ENCODE measurements around the gene MAPK1. TPM values are rescaled to one million over a fixed set of nuclear protein-coding genes. Genes with fewer than 3 reads are reported as not detected.
A peak's percentile ranks its signal among the peaks of the same experiment; 100 is the strongest.

MAPK1 gene
- total and polyA plus RNA-seq, 4 donors, result 16.3 to 154 (median 54.3) TPM

DNA sequence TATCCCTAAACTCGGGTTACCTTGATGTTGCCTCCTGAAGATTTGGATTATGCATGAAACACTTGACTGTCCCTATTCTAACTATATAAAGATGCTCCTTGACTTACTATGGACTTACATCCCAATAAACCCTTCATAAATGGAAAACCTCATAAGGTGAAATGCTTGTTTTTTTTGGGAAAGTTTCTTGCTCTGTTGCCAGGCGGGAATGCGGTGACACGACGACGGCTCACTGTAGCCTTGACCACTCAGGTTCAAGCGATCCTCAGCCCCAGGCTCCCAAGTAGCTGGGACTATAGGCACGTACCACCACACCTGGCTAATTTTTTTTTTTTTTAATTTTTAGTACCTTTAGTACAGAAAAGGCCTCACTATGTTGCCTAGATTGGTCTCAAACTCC lies 10.6 kb downstream of the MAPK1 start:
- WGBS, 2 donors, result 87 to 95% methylated on average over 8 of the region's 8 CpGs
- H3K36me3 ChIP-seq (ENCODE audit: control insufficient read depth in 4 of 4, insufficient read depth in 4 of 4, low read length in 4 of 4), result peaks cover 0 to 4% (median 0%) of the 10 kb centered on the region in 4 donors
- H3K4me3 ChIP-seq, result no peak overlapping the region
- ATAC-seq (ENCODE audit: insufficient read depth, low FRiP score), result no peak
- DNase-seq, result no peak
- H3K9me3 ChIP-seq (ENCODE audit: control insufficient read depth in 4 of 4, insufficient read depth in 3 of 4, low read length in 3 of 4), result no peaks in the 10 kb centered on the region
- peaks cover 0 to 39% (median 10%) of the 10 kb centered on the region in 5 donors for H3K4me1 ChIP-seq (ENCODE audit: control insufficient read depth in 5 of 5, insufficient read depth in 5 of 5, low read length in 5 of 5)
- no peak overlapping the region for H3K27ac ChIP-seq (ENCODE audit: low read depth in 1 of 2, low read length in 1 of 2)
- no peak overlapping the region for H3K9ac ChIP-seq (ENCODE audit: insufficient read depth in 1 of 2, low read length in 2 of 2)
- TF ChIP-seq, protein P1, sequence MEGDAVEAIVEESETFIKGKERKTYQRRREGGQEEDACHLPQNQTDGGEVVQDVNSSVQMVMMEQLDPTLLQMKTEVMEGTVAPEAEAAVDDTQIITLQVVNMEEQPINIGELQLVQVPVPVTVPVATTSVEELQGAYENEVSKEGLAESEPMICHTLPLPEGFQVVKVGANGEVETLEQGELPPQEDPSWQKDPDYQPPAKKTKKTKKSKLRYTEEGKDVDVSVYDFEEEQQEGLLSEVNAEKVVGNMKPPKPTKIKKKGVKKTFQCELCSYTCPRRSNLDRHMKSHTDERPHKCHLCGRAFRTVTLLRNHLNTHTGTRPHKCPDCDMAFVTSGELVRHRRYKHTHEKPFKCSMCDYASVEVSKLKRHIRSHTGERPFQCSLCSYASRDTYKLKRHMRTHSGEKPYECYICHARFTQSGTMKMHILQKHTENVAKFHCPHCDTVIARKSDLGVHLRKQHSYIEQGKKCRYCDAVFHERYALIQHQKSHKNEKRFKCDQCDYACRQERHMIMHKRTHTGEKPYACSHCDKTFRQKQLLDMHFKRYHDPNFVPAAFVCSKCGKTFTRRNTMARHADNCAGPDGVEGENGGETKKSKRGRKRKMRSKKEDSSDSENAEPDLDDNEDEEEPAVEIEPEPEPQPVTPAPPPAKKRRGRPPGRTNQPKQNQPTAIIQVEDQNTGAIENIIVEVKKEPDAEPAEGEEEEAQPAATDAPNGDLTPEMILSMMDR (IDR thresholded peaks at IDR 0.05; ENCODE audit: control extremely low read depth, extremely low read depth), result no peak
- no peaks in the 10 kb centered on the region for H3K27me3 ChIP-seq (ENCODE audit: control insufficient read depth in 3 of 3, insufficient read depth in 3 of 3, low read length in 2 of 3)

DNA sequence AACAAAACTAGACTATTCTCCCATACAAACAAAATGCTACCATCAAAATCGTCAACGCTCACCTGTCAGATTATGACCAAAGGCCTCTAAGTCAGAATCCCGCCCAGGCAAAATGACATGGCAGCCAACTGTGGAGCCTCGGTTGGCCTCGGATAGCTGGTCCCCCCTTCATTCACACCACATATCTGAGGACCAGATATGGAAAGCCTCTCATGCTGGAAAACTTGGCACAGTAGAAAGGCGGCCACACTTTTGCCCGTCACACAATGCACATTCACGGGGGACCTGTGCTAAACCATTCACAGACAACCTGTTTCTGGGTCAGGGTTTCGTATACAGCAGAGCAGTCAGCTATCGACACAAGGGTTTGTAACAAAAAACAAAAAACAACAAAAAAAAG lies 11.2 kb downstream of the MAPK1 start:
- 87 to 90% methylated on average over 10 of the region's 10 CpGs for WGBS, 2 donors

DNA sequence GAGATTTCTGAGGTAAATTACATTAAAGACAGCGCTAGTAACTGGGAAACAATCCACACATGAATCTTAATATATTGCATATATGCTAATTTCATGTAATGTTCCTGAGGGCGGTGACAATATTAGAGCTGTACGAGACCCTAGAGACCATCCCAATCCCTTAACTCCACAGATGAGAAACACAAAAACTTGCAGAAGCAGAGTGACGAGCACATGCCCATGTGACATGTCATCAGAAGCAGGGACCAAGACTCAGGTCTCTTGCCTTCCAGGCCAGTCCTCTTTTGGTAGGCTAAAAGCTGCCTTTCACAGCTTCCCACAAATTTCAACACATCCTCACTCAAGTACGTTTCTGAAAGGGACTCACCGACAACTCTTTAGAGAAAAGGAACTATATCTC lies 11.8 kb downstream of the MAPK1 start:
- WGBS, 2 donors, result 47 to 64% methylated on average over 6 of the region's 6 CpGs
- no peaks in the 10 kb centered on the region for H3K9me3 ChIP-seq (ENCODE audit: control insufficient read depth in 4 of 4, insufficient read depth in 3 of 4, low read length in 3 of 4)
- no peaks in the 10 kb centered on the region for H3K27me3 ChIP-seq (ENCODE audit: control insufficient read depth in 3 of 3, insufficient read depth in 3 of 3, low read length in 2 of 3)
- DNase-seq (no peak), ATAC-seq (ENCODE audit: insufficient read depth, low FRiP score) (no peak)
- H3K4me3 ChIP-seq, result no peak overlapping the region
- H3K36me3 ChIP-seq (ENCODE audit: control insufficient read depth in 4 of 4, insufficient read depth in 4 of 4, low read length in 4 of 4), result peaks cover 0 to 4% (median 0%) of the 10 kb centered on the region in 4 donors
- TF ChIP-seq, protein P1 (IDR thresholded peaks at IDR 0.05; ENCODE audit: control extremely low read depth, extremely low read depth), result no peak
- peak overlapping the region in 1 of 2 donors; percentile 26 for H3K27ac ChIP-seq (ENCODE audit: low read depth in 1 of 2, low read length in 1 of 2)
- H3K9ac ChIP-seq (ENCODE audit: insufficient read depth in 1 of 2, low read length in 2 of 2), result no peak overlapping the region
- H3K4me1 ChIP-seq (ENCODE audit: control insufficient read depth in 5 of 5, insufficient read depth in 5 of 5, low read length in 5 of 5), result peaks cover 0 to 32% (median 10%) of the 10 kb centered on the region in 5 donors

More for the DNA sequence above, 11.2 kb downstream of the MAPK1 start:
- TF ChIP-seq, protein P1 (IDR thresholded peaks at IDR 0.05; ENCODE audit: control extremely low read depth, extremely low read depth), result no peak
- DNase-seq, result no peak
- Histone ChIP-seq H3K27me3 (ENCODE audit: control insufficient read depth in 3 of 3, insufficient read depth in 3 of 3, low read length in 2 of 3) (no peaks in the 10 kb centered on the region), H3K36me3 (ENCODE audit: control insufficient read depth in 4 of 4, insufficient read depth in 4 of 4, low read length in 4 of 4) (peaks cover 0 to 4% (median 0%) of the 10 kb centered on the region in 4 donors), H3K9ac (ENCODE audit: insufficient read depth in 1 of 2, low read length in 2 of 2) (no peak overlapping the region), H3K9me3 (ENCODE audit: control insufficient read depth in 4 of 4, insufficient read depth in 3 of 4, low read length in 3 of 4) (no peaks in the 10 kb centered on the region), H3K4me3 (no peak overlapping the region), H3K27ac (ENCODE audit: low read depth in 1 of 2, low read length in 1 of 2) (peak overlapping the region in 1 of 2 donors; percentile 10), H3K4me1 (ENCODE audit: control insufficient read depth in 5 of 5, insufficient read depth in 5 of 5, low read length in 5 of 5) (peaks cover 0 to 35% (median 10%) of the 10 kb centered on the region in 5 donors)
- no peak for ATAC-seq (ENCODE audit: insufficient read depth, low FRiP score)

DNA sequence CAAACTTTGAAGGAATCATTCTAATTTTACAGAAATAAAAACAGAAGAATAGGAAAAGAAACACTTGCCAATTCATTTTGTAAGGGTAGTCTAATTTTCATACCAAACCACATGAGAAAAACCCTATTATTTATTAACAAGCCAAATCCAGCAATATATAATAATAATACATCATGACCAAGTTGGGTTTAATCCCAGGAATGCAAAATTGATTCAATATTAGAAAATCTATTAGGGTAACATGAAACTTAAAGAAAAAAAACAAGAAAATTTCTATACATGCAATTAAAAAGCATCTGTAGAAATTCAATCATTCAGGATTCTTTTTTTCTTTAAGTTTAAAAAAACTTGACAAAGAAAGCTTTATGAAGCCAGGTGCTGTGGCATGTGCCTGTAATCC lies 16.8 kb downstream of the MAPK1 start:
- Histone ChIP-seq H3K4me1 (ENCODE audit: control insufficient read depth in 5 of 5, insufficient read depth in 5 of 5, low read length in 5 of 5) (peaks cover 0 to 20% (median 0%) of the 10 kb centered on the region in 5 donors), H3K36me3 (ENCODE audit: control insufficient read depth in 4 of 4, insufficient read depth in 4 of 4, low read length in 4 of 4) (peaks cover 0 to 4% (median 0%) of the 10 kb centered on the region in 4 donors), H3K27ac (ENCODE audit: low read depth in 1 of 2, low read length in 1 of 2) (no peak overlapping the region), H3K4me3 (no peak overlapping the region), H3K9me3 (ENCODE audit: control insufficient read depth in 4 of 4, insufficient read depth in 3 of 4, low read length in 3 of 4) (no peaks in the 10 kb centered on the region), H3K27me3 (ENCODE audit: control insufficient read depth in 3 of 3, insufficient read depth in 3 of 3, low read length in 2 of 3) (no peaks in the 10 kb centered on the region), H3K9ac (ENCODE audit: insufficient read depth in 1 of 2, low read length in 2 of 2) (no peak overlapping the region)
- TF ChIP-seq, protein P1 (IDR thresholded peaks at IDR 0.05; ENCODE audit: control extremely low read depth, extremely low read depth), result no peak
- DNase-seq (no peak), ATAC-seq (ENCODE audit: insufficient read depth, low FRiP score) (no peak)

Measured in lung (tissue), 12 donors.